ENCODE results near the gene POMT1.

POMT1 gene

GRCh38 chr9:131554843-131555351 is 52.2 kb downstream of the POMT1 start:
- no peak for DNase-seq (ENCODE audit: low spot score)

- no peak for DNase-seq (ENCODE audit: low spot score)
Measured at GRCh38 chr9:131555841-131556673, 53.3 kb downstream of the POMT1 start.

- no peak for DNase-seq (ENCODE audit: low spot score)
Measured at GRCh38 chr9:131557855-131558548, 55.3 kb downstream of the POMT1 start.

GRCh38 chr9:131559421-131560000 is 56.8 kb downstream of the POMT1 start:
- no peak for DNase-seq (ENCODE audit: low spot score)

- no peak for DNase-seq (ENCODE audit: low spot score)
Measured at GRCh38 chr9:131562032-131562959, 59.6 kb downstream of the POMT1 start.

- no peak for DNase-seq (ENCODE audit: low spot score)
Measured at GRCh38 chr9:131565369-131565768, 62.7 kb downstream of the POMT1 start.

GRCh38 chr9:131566158-131566557 is 63.4 kb downstream of the POMT1 start:
- DNase-seq (ENCODE audit: low spot score): no peak

- DNase-seq (ENCODE audit: low spot score): no peak
Measured at GRCh38 chr9:131567910-131568309, 65.2 kb downstream of the POMT1 start.

Measured in RKO (cell line).